ENCODE data around the gene LLCFC1. TPM values are rescaled to one million over a fixed set of nuclear protein-coding genes. Genes with fewer than 3 reads are reported as not detected.

The LLCFC1 gene
- 6.6 TPM for polyA plus RNA-seq
- long read RNA-seq, donor 1, result 0 reads
- long read RNA-seq, donor 2, result 0 reads
- long read RNA-seq, donor 3, partial matches to known transcripts, result 34 of 34 reads
- long read RNA-seq, donor 3, other reads (novel, unspliced or antisense), result 0 of 34 reads
- long read RNA-seq, donor 4, result 0 reads
- long read RNA-seq, donor 5, result 0 reads
- long read RNA-seq, donor 6, partial matches to known transcripts, result 163 of 187 reads
- long read RNA-seq, donor 6, other reads (novel, unspliced or antisense), result 24 of 187 reads
- long read RNA-seq, donor 7, result 0 reads
- long read RNA-seq, donor 8, result 0 reads
- long read RNA-seq, donor 9, result 0 reads
- long read RNA-seq, donor 10, result 0 reads
- long read RNA-seq, donor 11, partial matches to known transcripts, result 75 of 86 reads
- long read RNA-seq, donor 11, other reads (novel, unspliced or antisense), result 11 of 86 reads

- DNase-seq, result peak; percentile 15 to 45
- no CpG with 5 or more reads among the region's 10 CpGs for WGBS (ENCODE audit: insufficient coverage, low lambda C conversion rate)
- Histone ChIP-seq H3K36me3 (ENCODE audit: control insufficient read depth, insufficient read depth, low read length) (peaks cover 3% of the 10 kb centered on the region), H3K9me3 (ENCODE audit: control insufficient read depth, low read depth, low read length) (no peaks in the 10 kb centered on the region), H3K27ac (ENCODE audit: low read length) (no peak within 1 kb of the TSS), H3K4me1 (ENCODE audit: control insufficient read depth, insufficient read depth, low read length) (no peaks in the 10 kb centered on the region), H3K4me3 (ENCODE audit: low read length) (no peak within 1 kb of the TSS), H3K27me3 (ENCODE audit: control insufficient read depth, insufficient read depth, low read length) (no peaks in the 10 kb centered on the region)
Measured at GRCh38 chr7:142939226-142939910, at the start of gene LLCFC1. TSS of gene LLCFC1 (plus strand) at chr7:142939484. CDS start at chr7:142939622, 138 bp downstream.

- Histone ChIP-seq H3K9me3 (ENCODE audit: control insufficient read depth, low read depth, low read length) (no peaks in the 10 kb centered on the region), H3K27ac (ENCODE audit: low read length) (no peak overlapping the region), H3K36me3 (ENCODE audit: control insufficient read depth, insufficient read depth, low read length) (no peaks in the 10 kb centered on the region), H3K4me1 (ENCODE audit: control insufficient read depth, insufficient read depth, low read length) (peaks cover 22% of the 10 kb centered on the region), H3K27me3 (ENCODE audit: control insufficient read depth, insufficient read depth, low read length) (no peaks in the 10 kb centered on the region), H3K4me3 (ENCODE audit: low read length) (no peak overlapping the region)
- no CpG with 5 or more reads among the region's 3 CpGs for WGBS (ENCODE audit: insufficient coverage, low lambda C conversion rate)
- peak; percentile 88 to 93 for DNase-seq
Measured at GRCh38 chr7:142889816-142890215, 49.5 kb upstream of the LLCFC1 start.

- no peak overlapping the region for H3K4me3 ChIP-seq (ENCODE audit: low read length)
Measured at GRCh38 chr7:142890874-142891485, 48.3 kb upstream of the LLCFC1 start.

GRCh38 chr7:142891490-142892082, 47.7 kb upstream of the LLCFC1 start:
- DNase-seq, result no peak
- no peaks in the 10 kb centered on the region for H3K9me3 ChIP-seq (ENCODE audit: control insufficient read depth, low read depth, low read length)
- H3K27ac ChIP-seq (ENCODE audit: low read length), result no peak overlapping the region
- 100% methylated on average over 1 of the region's 10 CpGs for WGBS (ENCODE audit: insufficient coverage, low lambda C conversion rate)
- no peak overlapping the region for H3K4me3 ChIP-seq (ENCODE audit: low read length)
- no peaks in the 10 kb centered on the region for H3K27me3 ChIP-seq (ENCODE audit: control insufficient read depth, insufficient read depth, low read length)
- peaks cover 25% of the 10 kb centered on the region for H3K4me1 ChIP-seq (ENCODE audit: control insufficient read depth, insufficient read depth, low read length)
- H3K36me3 ChIP-seq (ENCODE audit: control insufficient read depth, insufficient read depth, low read length), result no peaks in the 10 kb centered on the region

More at GRCh38 chr7:142890874-142891485, 48.3 kb upstream of the LLCFC1 start:
- no peaks in the 10 kb centered on the region for H3K36me3 ChIP-seq (ENCODE audit: control insufficient read depth, insufficient read depth, low read length)
- no peak for DNase-seq
- no peak overlapping the region for H3K27ac ChIP-seq (ENCODE audit: low read length)
- H3K4me1 ChIP-seq (ENCODE audit: control insufficient read depth, insufficient read depth, low read length), result peaks cover 25% of the 10 kb centered on the region
- no peaks in the 10 kb centered on the region for H3K9me3 ChIP-seq (ENCODE audit: control insufficient read depth, low read depth, low read length)
- no peaks in the 10 kb centered on the region for H3K27me3 ChIP-seq (ENCODE audit: control insufficient read depth, insufficient read depth, low read length)
- no CpG with 5 or more reads among the region's 12 CpGs for WGBS (ENCODE audit: insufficient coverage, low lambda C conversion rate)

GRCh38 chr7:142892951-142893350, 46.3 kb upstream of the LLCFC1 start:
- Histone ChIP-seq H3K27ac (ENCODE audit: low read length) (no peak overlapping the region), H3K27me3 (ENCODE audit: control insufficient read depth, insufficient read depth, low read length) (no peaks in the 10 kb centered on the region), H3K4me1 (ENCODE audit: control insufficient read depth, insufficient read depth, low read length) (peaks cover 25% of the 10 kb centered on the region), H3K4me3 (ENCODE audit: low read length) (no peak overlapping the region), H3K36me3 (ENCODE audit: control insufficient read depth, insufficient read depth, low read length) (no peaks in the 10 kb centered on the region), H3K9me3 (ENCODE audit: control insufficient read depth, low read depth, low read length) (no peaks in the 10 kb centered on the region)
- no CpG with 5 or more reads among the region's 5 CpGs for WGBS (ENCODE audit: insufficient coverage, low lambda C conversion rate)
- DNase-seq, result peak in 1 of 2 donors; percentile 61

GRCh38 chr7:142894112-142894984, 44.9 kb upstream of the LLCFC1 start:
- H3K9me3 ChIP-seq (ENCODE audit: control insufficient read depth, low read depth, low read length), result no peaks in the 10 kb centered on the region
- no CpG with 5 or more reads among the region's 12 CpGs for WGBS (ENCODE audit: insufficient coverage, low lambda C conversion rate)
- H3K4me3 ChIP-seq (ENCODE audit: low read length), result no peak overlapping the region
- H3K36me3 ChIP-seq (ENCODE audit: control insufficient read depth, insufficient read depth, low read length), result no peaks in the 10 kb centered on the region
- H3K27me3 ChIP-seq (ENCODE audit: control insufficient read depth, insufficient read depth, low read length), result no peaks in the 10 kb centered on the region
- H3K4me1 ChIP-seq (ENCODE audit: control insufficient read depth, insufficient read depth, low read length), result peaks cover 29% of the 10 kb centered on the region
- H3K27ac ChIP-seq (ENCODE audit: low read length), result no peak overlapping the region
- DNase-seq, result peak in 1 of 2 donors; percentile 53

- H3K4me1 ChIP-seq (ENCODE audit: control insufficient read depth, insufficient read depth, low read length), result peaks cover 29% of the 10 kb centered on the region
- DNase-seq, result peak in 1 of 2 donors; percentile 38
- no peaks in the 10 kb centered on the region for H3K36me3 ChIP-seq (ENCODE audit: control insufficient read depth, insufficient read depth, low read length)
- H3K27me3 ChIP-seq (ENCODE audit: control insufficient read depth, insufficient read depth, low read length), result no peaks in the 10 kb centered on the region
- H3K27ac ChIP-seq (ENCODE audit: low read length), result no peak overlapping the region
- no peak overlapping the region for H3K4me3 ChIP-seq (ENCODE audit: low read length)
- H3K9me3 ChIP-seq (ENCODE audit: control insufficient read depth, low read depth, low read length), result no peaks in the 10 kb centered on the region
- WGBS (ENCODE audit: insufficient coverage, low lambda C conversion rate), result 14% methylated on average over 1 of the region's 6 CpGs
Measured at GRCh38 chr7:142894985-142895593, 44.2 kb upstream of the LLCFC1 start.

GRCh38 chr7:142896151-142896550, 43.1 kb upstream of the LLCFC1 start:
- H3K27ac ChIP-seq (ENCODE audit: low read length), result no peak overlapping the region
- H3K9me3 ChIP-seq (ENCODE audit: control insufficient read depth, low read depth, low read length), result no peaks in the 10 kb centered on the region
- H3K4me1 ChIP-seq (ENCODE audit: control insufficient read depth, insufficient read depth, low read length), result peaks cover 27% of the 10 kb centered on the region
- no CpG with 5 or more reads among the region's 3 CpGs for WGBS (ENCODE audit: insufficient coverage, low lambda C conversion rate)
- no peak overlapping the region for H3K4me3 ChIP-seq (ENCODE audit: low read length)
- H3K36me3 ChIP-seq (ENCODE audit: control insufficient read depth, insufficient read depth, low read length), result no peaks in the 10 kb centered on the region
- DNase-seq, result no peak
- H3K27me3 ChIP-seq (ENCODE audit: control insufficient read depth, insufficient read depth, low read length), result no peaks in the 10 kb centered on the region

GRCh38 chr7:142896741-142897379, 42.4 kb upstream of the LLCFC1 start:
- Histone ChIP-seq H3K4me3 (ENCODE audit: low read length) (no peak overlapping the region), H3K9me3 (ENCODE audit: control insufficient read depth, low read depth, low read length) (no peaks in the 10 kb centered on the region), H3K4me1 (ENCODE audit: control insufficient read depth, insufficient read depth, low read length) (peaks cover 27% of the 10 kb centered on the region), H3K36me3 (ENCODE audit: control insufficient read depth, insufficient read depth, low read length) (no peaks in the 10 kb centered on the region), H3K27me3 (ENCODE audit: control insufficient read depth, insufficient read depth, low read length) (no peaks in the 10 kb centered on the region), H3K27ac (ENCODE audit: low read length) (no peak overlapping the region)
- no CpG with 5 or more reads among the region's 3 CpGs for WGBS (ENCODE audit: insufficient coverage, low lambda C conversion rate)
- no peak for DNase-seq
